ENCODE data around the gene ARHGEF19.
"Not testable (repeated sequence)": the region's sequence is repeated elsewhere in the genome, so short reads cannot be mapped to it uniquely, and the experiment has no call there.

ARHGEF19 gene

DNA sequence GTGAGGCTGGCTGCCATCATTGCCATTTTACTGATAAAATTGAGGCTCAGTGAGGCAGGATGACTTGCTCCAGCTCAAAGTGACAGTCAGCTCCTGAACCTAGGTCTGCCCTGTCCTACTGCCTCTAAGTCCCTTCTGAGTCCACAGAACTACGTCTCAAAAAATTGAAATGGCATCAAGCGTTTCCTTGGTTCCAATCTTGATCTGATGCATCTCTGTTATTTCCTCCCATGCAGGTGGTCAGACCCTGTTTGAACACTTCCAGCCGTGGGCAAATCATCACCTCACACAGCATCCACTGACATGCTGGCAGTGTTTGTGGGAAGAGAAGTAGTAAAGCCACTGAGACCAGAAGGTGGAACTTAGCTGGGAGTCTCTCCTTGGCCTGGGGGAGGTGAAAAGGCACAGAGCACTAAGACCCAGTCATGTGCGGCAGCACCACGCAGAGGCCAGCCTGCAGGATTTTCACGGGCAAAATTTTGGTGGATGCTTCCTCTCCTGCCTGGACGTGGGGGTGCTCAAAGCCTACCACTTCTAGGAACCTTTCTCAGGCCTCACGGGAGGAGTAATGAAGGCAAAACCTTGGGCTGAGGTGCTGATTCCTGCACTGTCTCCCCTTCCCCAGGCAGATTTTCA lies 32.3 kb upstream of the ARHGEF19 start:
- DNase-seq (ENCODE audit: low read depth in 2 of 2), result no peak

- peak; percentile 28 to 69 for DNase-seq (ENCODE audit: low read depth in 2 of 2)
Measured at GRCh38 chr1:16243936-16244649, 31.6 kb upstream of the ARHGEF19 start.

GRCh38 chr1:16243215-16243610 lies 30.8 kb upstream of the ARHGEF19 start:
- no peak for DNase-seq (ENCODE audit: low read depth in 2 of 2)

DNA sequence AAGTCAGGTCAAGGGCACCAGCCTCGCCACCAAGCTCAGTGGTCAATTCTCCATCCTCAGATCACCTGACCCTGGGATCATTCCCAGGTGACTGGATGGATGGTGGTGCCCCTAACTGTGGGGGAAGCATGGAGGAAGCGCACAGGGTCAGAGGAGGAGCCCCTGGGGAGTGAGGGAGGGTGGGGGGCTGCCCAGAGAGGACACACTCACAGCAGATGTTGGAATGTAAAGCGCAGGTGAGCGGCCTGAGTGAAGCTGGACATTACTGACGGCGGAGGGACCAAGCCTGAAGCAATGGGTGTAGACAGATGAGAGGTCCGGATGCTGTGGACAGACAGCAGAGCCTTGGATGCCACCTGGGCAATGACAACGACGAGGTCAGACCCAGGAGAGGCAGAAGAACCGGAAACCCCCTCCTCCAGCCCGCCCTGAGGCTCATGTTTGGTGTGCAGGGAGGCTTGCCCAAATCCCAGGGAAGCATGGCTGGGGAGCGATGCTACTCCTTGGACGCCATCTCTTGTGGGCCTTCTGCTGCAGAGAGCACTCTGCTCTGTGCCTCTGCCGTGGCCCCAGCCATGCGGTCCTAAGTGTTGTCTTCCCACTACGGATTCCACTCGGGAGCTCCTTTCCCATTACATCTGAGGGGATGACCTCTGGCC lies 30.2 kb upstream of the ARHGEF19 start:
- no peak for DNase-seq (ENCODE audit: low read depth in 2 of 2)

- DNase-seq (ENCODE audit: low read depth in 2 of 2), result no peak
Measured at GRCh38 chr1:16241221-16241708, 28.8 kb upstream of the ARHGEF19 start.

- DNase-seq (ENCODE audit: low read depth in 2 of 2), result no peak
Measured at GRCh38 chr1:16239972-16240491, 27.6 kb upstream of the ARHGEF19 start.

DNA sequence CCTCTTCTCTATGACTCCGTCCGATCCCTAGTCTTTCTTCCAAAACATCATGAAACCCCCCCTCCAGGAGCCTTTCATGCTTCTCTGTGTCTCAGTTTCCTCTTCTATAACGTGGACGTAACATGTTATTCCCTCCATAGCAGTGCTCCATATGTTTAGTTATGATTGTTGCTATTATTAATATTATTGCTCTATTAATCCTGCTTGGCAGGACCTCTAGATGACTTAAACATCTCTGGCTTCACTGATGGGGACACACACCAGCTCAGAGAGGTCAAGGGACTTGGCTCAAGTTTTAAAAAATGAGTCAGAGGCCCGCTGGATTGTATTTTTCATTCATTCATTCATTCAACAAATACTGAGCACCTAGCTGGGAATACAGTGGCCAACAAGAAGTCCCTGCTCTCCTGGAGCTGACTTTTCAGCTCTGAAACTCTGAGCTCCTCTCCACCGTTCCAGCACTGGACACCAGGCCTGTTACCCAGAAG lies 24.9 kb upstream of the ARHGEF19 start:
- no peak for DNase-seq (ENCODE audit: low read depth in 2 of 2)

DNA sequence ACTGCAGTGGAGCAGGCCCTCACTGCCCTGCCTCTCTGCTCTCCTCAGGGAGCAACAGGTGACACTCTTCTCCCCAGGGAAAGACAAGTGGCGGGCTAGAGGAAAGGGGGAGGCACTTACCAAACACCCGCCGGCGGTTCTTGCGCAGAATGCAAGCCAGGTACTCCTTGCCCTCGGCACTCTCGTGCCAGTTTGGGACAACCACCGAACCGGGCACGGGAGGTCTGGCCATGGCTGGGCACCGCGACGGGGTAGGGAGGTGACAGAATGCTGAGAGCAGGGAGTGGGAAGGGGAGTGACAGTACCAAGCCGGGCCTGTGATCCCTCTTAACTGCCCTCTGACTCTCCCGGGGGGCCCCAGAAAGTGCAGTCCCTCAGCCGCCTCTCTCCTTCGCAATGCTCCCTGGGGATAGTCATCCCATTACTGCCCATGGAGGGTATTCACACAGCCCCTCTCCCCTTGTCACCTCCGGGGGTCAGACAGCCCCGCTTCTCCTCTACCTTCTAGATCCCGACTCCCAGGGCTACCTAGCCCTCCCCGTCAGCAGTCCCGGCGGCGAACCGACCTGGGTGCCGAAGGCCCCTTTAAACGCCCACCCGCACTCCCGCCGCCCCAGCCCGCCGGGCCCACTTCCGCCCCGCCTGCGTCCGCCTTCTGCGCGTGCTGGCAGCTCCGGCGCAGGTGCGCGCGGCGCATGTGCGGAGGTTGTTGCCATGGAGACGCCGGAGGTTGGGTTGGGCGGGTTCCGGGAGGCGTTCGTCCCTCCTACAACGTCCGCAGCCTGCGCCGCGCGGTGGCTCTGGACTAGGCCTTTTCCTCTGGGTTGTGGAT lies 24.3 kb upstream of the ARHGEF19 start, which contains the start of gene CPLANE2:
Gene CPLANE2, minus strand, starts transcription at position 673 of the 832 bp plus-strand sequence. Its CDS starts 441 bp downstream, at position 232.
- peak; percentile 92 to 96 for DNase-seq (ENCODE audit: low read depth in 2 of 2)

DNA sequence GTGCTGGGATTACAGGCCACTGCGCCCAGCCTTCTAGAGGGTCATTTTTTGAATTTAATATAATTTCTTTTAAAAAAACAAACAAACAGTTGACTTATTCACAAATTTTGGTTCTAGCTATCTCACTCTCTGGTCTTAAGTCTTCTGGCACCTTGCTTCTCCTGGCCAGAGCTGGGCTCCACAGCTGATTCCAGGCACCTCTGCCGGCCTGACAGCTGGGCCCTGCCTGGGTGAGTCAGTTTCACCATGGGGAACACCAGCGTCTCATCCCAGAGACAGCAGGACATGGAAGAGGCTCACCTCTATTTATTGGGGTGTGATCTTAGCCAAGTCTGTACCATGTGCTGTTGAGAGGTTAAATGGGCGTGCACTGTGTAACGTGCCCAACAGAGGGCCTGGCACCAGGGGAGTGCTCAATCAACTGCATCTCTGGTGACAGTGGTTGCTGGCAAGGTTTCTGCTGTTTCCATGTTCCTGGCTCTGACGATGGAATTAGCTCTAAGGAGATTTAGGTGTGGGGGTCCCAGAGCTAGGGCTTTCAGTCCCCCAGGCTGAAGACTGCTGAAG lies 23.6 kb upstream of the ARHGEF19 start:
- peak in 1 of 2 experiments; percentile 22 for DNase-seq (ENCODE audit: low read depth in 2 of 2)

DNA sequence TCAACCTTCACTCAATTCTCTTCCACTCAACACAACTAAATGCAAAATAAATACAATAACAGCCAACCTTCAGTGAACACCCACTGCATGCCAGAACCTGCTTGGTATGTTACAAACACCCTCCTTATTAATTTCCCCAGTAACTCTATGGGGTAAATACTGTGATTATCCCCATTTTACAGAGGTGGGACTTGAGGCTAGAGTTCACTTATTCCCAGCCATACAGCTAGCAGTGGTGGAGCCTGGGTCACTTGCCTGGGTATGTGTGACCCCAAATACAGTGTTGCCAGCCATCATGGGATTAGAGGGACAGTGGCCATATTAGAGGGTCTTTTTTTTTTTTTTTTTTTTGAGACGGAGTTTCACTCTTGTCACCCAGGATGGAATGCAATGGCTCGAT lies 22.9 kb upstream of the ARHGEF19 start:
- no peak for DNase-seq (ENCODE audit: low read depth in 2 of 2)

- no peak for DNase-seq (ENCODE audit: low read depth in 2 of 2)
Measured at GRCh38 chr1:16233431-16233830, 21.0 kb upstream of the ARHGEF19 start.

DNA sequence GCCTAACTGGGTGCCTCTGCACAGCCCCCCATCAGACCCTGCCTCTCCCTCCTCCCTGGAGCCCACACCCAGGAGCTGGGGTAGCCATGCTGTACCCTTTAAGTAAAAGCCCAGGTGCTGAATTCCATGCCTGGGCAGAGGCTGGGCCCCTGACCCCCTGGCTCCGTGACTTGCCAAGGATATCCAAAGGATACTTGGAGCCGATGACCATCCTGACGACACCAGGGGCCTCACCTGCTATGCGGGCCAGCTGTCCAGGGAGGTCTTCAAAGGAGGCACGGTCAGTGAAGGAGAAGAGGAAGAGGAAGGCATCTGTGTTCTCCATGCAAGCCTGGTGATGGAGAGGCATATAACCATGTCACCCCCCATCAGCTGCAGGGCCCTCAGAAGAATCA lies 19.9 kb upstream of the ARHGEF19 start:
- DNase-seq (ENCODE audit: low read depth in 2 of 2), result no peak

DNA sequence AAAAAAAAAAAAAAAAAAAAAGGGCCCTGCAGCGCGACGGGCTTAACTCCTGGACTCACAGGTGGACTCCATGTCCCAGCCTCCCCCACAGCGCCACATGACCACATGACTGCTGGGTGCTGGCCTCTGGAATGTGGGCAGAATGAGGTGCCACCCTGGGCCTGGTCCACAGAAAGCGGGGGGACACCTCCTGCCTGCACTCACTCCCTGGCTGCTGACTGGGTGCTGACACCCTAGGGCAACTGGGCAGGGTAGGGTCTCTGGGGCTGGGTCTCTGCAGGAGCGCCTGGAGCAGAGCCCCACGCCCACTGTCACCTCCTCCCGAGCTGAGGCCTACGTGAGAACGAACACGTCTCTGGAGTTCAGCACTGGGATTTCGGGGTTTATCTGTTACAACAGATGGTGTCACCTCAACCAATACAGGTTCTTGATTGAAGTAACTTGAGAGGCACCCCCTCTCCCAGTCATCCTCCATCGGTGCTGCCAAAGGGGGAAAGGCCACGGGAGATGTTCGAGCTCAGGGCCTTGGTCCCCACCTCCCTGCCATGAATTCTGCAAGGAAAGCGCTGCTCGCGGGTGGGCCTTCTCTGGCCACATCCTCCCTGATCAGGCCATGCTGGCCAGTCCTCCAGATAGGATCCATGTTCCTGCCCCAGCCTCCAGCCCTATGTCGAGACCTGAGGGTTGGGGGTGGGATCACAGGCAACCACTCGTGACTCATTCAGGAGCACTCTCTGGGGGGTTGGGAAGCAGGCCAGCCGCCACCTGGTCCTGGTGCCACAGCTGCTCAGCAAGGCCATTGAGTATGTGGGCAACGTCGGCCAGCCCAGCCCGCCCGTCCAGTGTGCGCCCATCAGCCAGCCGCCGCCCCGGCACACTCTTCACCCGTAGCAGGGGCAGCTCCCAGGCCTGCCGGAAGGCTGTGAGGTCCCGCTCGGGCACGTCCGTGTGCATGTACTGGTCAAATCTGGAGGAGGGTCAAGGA lies 19.2 kb upstream of the ARHGEF19 start:
- no peak for DNase-seq (ENCODE audit: low read depth in 2 of 2)

GRCh38 chr1:16230744-16231143 lies 18.3 kb upstream of the ARHGEF19 start:
- DNase-seq (ENCODE audit: low read depth in 2 of 2), result no peak

GRCh38 chr1:16229976-16230740 lies 17.7 kb upstream of the ARHGEF19 start:
- DNase-seq (ENCODE audit: low read depth in 2 of 2), result no peak

- no peak for DNase-seq (ENCODE audit: low read depth in 2 of 2)
Measured at GRCh38 chr1:16226490-16227179, 14.2 kb upstream of the ARHGEF19 start.

GRCh38 chr1:16226129-16226489 lies 13.7 kb upstream of the ARHGEF19 start:
- no peak for DNase-seq (ENCODE audit: low read depth in 2 of 2)

DNA sequence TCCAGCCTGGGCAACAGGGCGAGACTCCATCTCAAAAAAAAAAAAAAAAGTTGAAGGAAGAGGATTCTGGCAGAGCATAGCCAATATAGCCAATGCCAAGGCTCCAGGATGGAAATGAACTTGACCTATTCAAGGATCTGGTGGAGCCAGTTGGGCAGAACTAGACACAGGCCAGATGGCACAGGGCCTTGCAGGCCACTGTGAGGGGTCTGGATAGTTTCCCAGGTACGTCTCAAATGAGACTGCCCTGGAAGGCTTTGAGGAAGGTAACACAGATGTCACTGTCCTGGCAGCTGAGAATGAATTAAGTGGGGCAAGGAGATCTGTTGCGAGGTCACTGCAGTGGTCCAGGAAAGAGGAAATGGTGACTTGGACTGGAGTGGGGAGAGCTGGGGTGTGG lies 12.0 kb upstream of the ARHGEF19 start:
- no peak for DNase-seq (ENCODE audit: low read depth in 2 of 2)

DNA sequence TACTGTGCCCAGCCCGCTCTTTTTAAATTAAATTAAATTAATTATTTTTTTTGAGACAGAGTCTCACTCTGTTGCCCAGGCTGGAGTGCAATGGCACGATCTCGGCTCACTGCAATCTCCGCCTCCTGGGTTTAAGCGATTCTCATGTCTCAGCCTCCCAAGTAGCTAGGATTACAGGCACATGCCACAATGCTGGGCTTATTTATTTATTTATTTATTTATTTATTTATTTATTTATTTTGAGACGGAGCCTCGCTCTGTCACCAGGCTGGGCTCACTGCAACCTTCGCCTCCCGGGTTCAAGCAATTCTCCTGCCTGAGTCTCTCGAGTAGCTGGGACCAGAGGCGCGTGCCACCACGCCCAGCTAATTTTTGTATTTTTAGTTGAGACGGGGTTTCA lies 10.3 kb upstream of the ARHGEF19 start:
- DNase-seq (ENCODE audit: low read depth in 2 of 2), result not testable (repeated sequence)
